Adipose tissue (tissue), 3 donors: ENCODE measurements around the gene HLA-G. TPM values are rescaled to one million over a fixed set of nuclear protein-coding genes. Genes with fewer than 3 reads are reported as not detected.

Experiments used
- H3K27ac ChIP-seq: one replicate; pipeline ENCODE4 v1.5.1; 2013; ENCODE audit warnings: low read depth, low read length
- WGBS, 3 donors: extraction: QIAGEN DNeasy Blood & Tissue Kit; methylation state at CpG; one replicate each; pipeline ENCODE4 v1.1.7; 2013; 5-methylcytosine and 5-hydroxymethylcytosine counted together
- polyA plus RNA-seq, 3 donors: library from polyadenylated mRNA; stranded (reverse); fragments of 200-250 nt; gene quantifications; one replicate each; pipeline ENCODE4 v1.2.3, GENCODE V29; 2013
- donor health status: healthy with polysubstance abuse.
- donor health status: Bipolar disorder and iron deficiency.
- donor health status: healthy.

HLA-G gene
- polyA plus RNA-seq, 3 donors, result 0.07 TPM; not detected in 2

DNA sequence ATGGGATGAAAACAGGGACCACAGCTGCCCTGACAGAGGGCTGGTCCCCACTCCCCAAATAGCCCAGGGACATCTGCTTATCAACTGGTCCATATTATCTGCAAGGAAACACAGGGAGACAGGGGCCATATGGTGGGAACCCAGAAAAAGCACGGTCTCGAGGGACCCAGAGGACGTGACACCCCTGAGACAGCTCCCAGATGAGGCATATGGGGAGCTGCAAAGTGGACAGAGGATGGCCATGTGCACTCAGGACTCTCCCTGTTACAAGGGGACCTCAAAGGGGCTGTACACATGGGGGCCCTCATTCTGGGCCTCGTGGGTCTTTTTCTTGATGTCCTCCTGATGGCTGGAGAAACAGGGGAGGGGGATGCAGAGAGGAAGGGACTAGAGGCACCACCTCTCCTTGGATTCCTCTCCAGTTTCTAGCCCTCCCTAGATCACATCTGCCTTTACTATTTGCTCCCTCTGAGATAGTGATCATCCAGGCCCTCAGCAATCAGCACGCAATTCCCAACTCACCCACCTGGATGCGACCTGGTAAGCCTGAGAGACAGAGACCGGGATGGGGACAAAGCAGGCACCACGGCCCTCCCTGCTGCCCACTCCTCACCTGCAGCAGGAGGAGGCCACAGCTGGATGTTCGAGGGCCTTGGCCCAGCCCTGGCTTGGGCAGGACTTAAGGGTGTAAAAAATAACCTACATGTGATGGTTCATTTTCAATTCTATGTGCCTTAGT, 13.1 kb upstream of the HLA-G start:
- H3K27ac ChIP-seq, result no peak overlapping the region
- WGBS, 3 donors, result 58 to 74% (median 60%) methylated on average over 9 of the region's 9 CpGs

DNA sequence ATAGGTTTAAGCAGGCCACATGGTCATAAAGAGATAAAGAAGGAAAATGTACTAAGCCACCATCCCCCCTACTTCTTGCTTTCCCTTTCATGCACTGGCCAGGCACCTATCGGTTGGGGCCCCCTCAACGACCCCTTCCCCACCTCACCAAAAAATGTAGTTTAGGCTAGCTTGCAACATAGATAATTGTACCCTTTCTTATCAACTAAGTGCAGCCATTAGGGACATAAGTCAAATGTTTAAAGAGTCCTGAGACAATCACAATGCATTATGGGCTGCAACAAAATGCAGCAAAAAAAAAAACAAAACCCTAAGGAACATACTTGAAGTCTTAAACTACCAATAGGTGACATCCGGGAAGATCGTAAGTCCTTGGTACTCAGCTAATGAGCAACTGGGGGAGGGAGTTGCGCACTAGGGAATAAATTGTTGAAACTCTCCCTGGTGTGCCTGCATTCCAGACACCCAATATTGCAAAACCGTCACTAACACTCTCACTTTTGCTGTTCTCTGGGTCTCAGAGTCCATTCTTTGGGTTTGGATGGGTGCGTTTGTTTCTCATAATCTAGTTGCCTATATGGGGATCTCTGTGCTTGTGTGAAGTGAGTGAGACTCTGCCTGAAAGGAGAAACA, 12.4 kb upstream of the HLA-G start:
- WGBS, 3 donors, result 71 to 77% (median 74%) methylated on average over 7 of the region's 7 CpGs
- no peak overlapping the region for H3K27ac ChIP-seq

DNA sequence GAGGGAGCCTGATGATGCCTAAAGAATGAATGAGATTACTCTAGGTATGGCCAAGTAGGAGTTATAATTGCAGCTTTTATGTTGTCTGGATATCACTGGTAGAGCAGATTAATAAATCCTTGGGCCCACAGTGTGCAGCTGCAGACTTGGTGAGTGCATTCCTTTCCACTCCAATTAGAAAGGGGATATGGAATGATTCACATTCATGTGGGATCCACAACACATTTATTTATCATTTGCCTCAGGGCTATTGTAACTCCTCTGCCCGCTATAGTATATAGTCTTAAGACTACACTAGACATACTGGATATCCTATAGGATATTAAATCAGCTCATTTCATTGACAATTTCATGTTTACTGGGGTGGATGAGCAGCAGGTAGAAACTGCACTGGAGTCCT, 11.6 kb upstream of the HLA-G start:
- H3K27ac ChIP-seq, result no peak overlapping the region
- 34 to 81% (median 69%) methylated on average over 1 of the region's 1 CpG for WGBS, 3 donors

DNA sequence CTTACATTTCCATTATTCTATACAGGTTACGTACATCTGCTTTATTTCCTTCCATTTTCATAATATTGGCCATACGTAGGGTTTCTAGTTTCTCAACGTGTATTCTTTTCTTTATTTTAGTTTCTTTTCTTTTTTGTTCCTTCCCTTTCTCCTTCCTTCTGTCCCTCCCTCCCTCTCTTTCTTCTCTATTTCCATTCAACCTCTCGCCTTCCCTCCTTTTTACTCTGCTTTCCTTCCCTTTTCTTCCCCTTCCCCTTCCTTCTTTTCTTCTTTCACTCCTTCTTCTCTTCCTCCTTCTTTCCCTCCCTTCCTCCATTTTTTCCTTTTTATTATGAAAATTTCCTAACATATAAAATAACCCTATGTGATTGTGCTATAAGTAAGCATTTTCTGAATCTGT, 8.7 kb upstream of the HLA-G start:
- 80 to 88% (median 83%) methylated on average over 4 of the region's 4 CpGs for WGBS, 3 donors
- no peak overlapping the region for H3K27ac ChIP-seq

DNA sequence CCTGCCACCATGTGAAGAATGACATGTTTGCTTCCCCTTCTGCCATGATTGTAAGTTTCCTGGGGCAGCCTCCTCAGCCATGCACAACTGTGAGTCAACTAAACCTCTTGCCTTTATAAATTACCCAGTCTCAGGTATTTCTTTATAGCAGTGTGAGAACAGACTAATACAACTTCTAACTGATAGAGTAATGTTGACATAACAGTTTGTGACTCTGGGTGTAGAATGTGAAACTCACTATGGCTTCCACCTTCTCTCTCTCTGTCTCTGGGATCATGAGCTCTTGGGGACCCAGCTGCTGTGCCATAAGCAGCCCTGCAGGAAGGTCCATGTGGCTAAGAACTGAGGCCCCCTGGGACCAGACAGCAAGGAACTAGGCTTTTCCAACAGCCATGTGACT, 3.5 kb upstream of the HLA-G start:
- no peak overlapping the region for H3K27ac ChIP-seq

DNA sequence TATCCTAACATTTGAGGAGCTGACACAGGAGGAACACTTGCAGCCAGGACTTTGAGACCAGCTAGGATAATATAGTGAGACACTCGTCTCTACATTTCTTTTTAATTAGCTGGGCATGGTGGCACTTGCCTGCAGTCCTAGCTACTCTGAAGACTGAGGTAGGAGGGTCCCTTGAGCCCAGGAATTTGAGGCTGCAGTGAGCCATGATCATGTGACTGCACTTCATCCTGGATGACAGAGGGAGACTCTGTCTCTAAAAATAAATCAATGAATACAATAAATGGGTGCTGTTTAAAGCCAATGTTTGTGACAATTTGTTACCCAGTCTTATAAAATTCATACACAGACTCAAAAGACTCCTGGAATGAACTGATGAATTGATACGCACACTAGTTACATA, 1.8 kb upstream of the HLA-G start:
- 74 to 86% (median 75%) methylated on average over 2 of the region's 2 CpGs for WGBS, 3 donors
- no peak overlapping the region for H3K27ac ChIP-seq

DNA sequence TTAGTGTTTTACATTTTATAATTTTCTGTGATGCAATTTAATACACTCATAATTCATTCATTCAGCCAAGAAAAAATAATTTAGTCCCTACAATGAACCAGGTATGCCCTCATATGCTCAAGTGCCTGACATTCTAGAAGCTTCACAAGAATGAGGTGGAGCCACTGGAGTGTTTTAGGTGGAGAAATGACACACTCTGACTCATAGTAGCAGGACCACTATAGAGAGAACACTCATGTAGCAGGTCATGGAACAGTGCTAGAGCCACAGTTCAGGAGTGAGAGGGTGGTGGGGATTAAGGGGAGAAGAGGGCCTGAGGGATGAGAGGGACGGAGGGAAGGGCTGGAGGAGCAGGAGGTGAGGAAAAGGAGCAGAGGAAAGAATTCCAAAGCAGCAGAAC, 1.4 kb upstream of the HLA-G start:
- 82 to 95% (median 93%) methylated on average over 1 of the region's 1 CpG for WGBS, 3 donors
- H3K27ac ChIP-seq, result no peak overlapping the region

DNA sequence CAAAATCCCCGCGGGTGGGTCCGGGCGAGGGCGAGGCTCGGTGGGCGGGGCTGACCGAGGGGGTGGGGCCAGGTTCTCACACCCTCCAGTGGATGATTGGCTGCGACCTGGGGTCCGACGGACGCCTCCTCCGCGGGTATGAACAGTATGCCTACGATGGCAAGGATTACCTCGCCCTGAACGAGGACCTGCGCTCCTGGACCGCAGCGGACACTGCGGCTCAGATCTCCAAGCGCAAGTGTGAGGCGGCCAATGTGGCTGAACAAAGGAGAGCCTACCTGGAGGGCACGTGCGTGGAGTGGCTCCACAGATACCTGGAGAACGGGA, 809 bp downstream of the HLA-G start:
- H3K27ac ChIP-seq, result no peak overlapping the region
- WGBS, 3 donors, result 10 to 24% (median 20%) methylated on average over 24 to 26 of the region's 26 CpGs

DNA sequence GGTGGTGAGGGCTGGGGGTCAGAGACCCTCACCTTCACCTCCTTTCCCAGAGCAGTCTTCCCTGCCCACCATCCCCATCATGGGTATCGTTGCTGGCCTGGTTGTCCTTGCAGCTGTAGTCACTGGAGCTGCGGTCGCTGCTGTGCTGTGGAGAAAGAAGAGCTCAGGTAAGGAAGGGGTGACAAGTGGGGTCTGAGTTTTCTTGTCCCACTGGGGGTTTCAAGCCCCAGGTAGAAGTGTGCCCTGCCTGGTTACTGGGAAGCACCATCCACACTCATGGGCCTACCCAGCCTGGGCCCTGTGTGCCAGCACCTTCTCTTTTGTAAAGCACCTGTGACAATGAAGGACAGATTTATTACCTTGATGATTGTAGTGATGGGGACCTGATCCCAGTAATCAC, 2.1 kb downstream of the HLA-G start:
- H3K27ac ChIP-seq, result no peak overlapping the region
- 86 to 94% (median 91%) methylated on average over 3 of the region's 3 CpGs for WGBS, 3 donors

DNA sequence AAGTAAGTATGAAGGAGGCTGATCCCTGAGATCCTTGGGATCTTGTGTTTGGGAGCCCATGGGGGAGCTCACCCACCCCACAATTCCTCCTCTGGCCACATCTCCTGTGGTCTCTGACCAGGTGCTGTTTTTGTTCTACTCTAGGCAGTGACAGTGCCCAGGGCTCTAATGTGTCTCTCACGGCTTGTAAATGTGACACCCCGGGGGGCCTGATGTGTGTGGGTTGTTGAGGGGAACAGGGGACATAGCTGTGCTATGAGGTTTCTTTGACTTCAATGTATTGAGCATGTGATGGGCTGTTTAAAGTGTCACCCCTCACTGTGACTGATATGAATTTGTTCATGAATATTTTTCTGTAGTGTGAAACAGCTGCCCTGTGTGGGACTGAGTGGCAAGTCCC, 2.8 kb downstream of the HLA-G start:
- no peak overlapping the region for H3K27ac ChIP-seq
- whole genome bisulfite sequencing, 3 donors, result 76 to 82% (median 78%) methylated on average over 2 of the region's 2 CpGs

DNA sequence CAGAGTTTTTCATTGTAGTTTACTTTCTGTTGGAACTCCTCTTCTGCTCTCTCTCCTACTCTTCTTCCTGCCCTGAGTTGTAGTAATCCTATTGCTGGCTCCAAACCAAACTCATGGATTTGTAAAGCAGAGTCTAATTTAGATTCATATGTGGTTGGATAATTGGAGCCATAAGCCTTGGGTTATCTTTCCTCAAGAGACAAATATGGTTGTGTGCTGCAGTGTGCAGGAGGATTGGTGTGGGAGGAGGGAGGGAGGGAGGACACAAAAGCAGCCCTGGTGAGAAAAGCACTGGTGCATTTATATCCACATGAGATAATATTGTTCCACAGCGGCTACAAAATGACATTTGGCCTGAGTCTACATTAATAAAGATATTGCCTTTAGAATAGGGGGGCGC, 4.2 kb downstream of the HLA-G start:
- 61 to 80% (median 76%) methylated on average over 2 of the region's 2 CpGs for WGBS, 3 donors
- no peak overlapping the region for H3K27ac ChIP-seq

DNA sequence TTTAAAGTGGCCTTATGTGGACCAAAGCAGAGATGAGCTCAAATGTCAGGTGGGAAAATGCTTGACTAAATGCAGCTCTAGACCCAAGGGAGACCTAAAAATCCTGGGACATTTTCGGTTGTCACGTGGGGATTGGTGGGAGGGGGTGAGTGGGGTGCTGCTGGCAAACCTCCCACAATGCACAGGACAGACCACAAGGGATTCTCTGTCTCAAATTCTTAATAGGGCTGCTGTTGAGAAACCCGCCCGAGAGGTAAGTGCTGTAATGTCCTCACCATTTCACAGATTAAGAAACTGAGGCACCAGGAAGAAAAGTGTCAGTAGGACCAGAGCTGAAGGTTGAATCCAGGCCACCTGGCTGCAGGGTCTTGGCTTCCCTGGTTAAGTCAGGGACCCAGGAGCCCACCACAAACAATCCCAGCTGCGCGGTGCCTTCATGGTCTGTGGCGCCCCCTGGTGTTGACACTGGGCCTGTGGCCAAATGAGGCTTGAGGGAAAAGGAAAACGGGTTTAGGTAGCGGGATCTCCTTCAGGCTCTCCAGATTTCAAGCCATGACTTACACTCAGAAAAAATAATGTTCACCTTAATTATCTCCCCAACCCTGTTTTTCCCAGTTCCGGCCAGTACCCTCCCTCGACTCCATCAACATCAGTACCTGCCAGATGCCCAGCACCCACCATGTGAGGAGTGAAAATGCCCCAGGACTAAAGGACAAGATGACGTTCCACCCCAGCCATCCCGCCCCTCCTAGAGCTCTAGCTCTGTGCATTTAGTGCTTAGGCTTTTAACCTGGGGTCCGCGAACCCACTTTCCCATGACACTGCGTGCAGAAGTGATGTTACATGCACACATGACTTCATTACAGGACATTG, 7.2 kb downstream of the HLA-G start:
- no peak overlapping the region for H3K27ac ChIP-seq
- 15 to 25% (median 18%) methylated on average over 16 of the region's 16 CpGs for WGBS, 3 donors

DNA sequence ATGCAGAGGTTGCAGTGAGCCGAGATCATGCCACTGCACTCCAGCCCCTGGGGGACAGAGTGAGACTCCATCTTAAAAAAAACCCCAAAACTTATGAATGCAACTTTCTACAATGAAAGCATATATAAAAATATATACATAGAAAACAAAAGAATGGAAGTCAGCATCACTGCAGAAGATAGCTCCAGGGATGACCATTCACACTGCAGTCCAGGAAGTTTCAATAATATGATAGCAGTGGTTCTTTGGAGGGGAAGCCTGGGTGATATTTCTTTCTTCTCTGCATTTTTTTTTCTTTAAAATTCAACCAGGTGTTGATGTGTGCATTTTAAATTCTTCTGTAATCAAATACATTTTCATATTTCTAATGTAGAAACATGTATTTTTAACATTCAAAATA, 12.3 kb downstream of the HLA-G start:
- 45 to 84% (median 75%) methylated on average over 1 of the region's 1 CpG for WGBS, 3 donors
- no peak overlapping the region for H3K27ac ChIP-seq

DNA sequence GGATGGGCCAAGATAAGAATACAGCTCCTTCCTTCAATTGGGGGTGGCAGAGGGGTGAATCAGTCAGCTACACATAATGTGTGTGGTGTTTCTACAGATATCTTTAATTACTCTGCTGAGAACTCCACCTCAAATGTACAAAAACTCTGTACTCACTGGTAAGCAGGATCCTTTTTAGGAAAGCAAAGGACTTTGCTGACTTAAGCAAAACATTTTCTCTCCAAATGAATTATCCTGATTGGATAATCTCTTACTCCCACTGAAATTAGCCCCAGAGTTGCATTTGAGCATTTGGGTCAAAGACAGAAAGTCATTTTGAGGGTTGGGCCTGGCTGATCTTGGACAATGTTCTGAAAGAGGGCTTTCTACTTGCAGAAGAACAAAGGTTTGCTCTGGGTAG, 13.4 kb downstream of the HLA-G start:
- no peak overlapping the region for H3K27ac ChIP-seq

DNA sequence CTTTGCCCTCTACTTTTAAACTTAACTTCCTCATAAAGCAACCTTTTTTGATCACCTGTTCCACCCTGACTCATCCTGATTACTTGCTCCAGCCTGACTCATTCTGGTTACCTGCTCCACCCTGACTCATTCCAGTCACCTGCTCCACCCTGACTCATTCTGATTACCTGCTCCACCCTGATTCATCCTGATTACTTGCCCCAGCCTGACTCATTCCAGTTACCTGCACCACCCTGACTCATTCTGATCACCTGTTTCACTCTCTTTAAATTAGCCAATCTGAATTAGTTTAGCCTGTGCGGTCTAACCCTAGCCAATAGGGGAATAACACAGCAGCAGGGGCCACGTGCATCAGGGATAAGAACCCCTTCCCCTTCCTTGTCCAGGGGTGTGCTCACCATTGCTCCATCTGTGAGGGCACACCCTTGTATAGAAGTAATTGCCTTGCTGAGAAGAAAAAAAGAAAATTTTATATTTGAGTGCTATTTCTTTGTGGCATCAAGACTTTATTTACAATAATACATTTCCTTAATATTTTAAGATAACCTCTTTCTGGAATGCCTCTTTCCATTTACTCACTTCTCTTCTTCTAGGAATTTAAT, 17.9 kb downstream of the HLA-G start:
- 60 to 79% (median 78%) methylated on average over 2 of the region's 2 CpGs for WGBS, 3 donors
- H3K27ac ChIP-seq, result no peak overlapping the region

DNA sequence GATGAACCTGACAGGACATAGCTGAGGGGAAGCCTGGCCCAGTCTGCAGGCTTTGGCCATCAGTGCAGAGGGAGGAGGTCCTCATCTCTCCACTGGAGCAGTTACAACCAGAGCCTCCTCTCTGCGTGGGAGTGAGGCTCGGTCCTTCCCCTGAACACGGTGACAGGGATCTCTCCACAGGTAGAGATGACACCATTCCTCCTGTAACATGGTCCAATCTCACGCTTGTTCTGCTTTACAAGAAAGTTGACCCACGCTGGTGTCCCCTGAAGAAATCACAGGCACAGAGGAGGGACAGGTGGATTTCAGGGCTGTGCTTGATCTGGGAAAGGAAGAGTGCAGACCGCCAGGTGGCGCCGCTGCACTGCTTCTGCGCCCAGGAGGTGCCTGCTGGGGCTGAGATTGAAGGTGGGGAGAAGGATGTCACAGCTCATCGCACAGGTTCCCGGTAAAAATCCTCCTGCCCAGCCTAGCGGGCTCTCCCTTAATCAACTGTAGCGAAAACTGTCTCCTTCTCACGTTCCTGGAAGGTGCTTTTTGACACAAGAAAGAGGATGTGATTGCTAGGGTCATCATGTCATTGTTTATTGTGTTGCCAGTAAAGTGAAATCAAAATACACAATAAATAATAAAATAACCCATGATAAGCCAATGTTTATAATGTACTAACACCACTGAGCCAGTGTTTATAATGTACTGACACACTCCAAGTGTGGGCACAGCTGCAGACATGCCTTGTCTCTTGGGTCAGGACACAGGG, 20.4 kb downstream of the HLA-G start:
- no peak overlapping the region for H3K27ac ChIP-seq
- 6 to 9% (median 7%) methylated on average over 14 of the region's 14 CpGs for WGBS, 3 donors

DNA sequence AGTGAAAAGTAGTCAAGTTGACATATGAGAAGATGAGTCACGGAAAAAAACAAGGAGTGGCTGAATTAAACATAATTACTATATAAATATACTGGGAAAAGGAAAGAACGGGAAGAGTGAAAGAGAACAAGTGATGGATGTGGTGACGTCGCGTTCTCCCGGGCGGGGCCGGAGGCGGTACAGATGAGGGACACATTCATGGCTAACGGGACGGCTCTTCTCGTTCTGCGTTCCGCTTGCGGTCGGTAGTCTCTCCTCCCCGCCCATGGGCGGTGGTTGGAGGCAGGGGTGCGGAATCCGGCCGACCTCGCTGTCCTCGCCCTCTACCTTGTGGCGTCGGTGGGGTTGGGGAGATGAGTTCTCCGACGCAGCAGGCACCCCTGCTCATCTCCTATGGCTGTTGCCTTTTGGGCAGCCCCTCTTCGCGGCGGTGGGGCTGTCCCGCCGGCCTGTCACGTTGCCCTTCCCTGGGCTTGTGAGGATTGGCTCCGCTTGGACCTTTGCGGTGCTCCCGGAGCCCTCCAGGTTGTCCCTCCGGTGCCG, 22.5 kb downstream of the HLA-G start:
- WGBS, 3 donors, result 5 to 12% (median 8%) methylated on average over 37 to 38 of the region's 38 CpGs
- no peak overlapping the region for H3K27ac ChIP-seq

DNA sequence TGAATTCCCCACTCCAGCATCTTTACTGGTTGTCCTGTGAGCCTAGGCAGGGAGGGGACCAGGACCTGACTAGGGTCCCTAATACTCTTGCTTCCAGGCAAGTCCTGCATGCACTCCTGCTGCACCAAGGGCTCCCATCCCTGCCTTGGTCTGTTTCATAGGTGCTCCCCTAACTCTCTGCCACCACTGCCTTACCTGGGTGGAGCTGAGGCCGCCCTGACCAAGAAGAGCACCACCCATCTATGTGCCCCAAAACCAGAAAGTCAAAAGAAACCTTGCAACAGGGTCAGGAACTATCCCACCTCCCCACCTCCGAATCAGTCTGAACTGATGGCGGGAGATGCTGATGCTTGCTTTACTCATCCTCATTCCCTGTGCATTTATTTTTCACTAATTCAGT, 23.6 kb downstream of the HLA-G start:
- no peak overlapping the region for H3K27ac ChIP-seq
- 71 to 92% (median 75%) methylated on average over 3 of the region's 3 CpGs for WGBS, 3 donors
